MM.1S (cell line): ENCODE data around the gene BCKDK.

Experiments used
- DNase-seq: peaks from one replicate; pipeline ENCODE4 v3.0.0-alpha.2; 2015
- H2AFZ ChIP-seq: fragments of 300-600 bp; sonication (generic); 2 replicates; pipeline ENCODE4 v1.6.0; 2016; ENCODE audit warnings: antibody characterized with exemption, low read length
- H3F3A ChIP-seq: fragments of 300-600 bp; sonication (generic); 2 replicates; pipeline ENCODE4 v1.6.1; 2016; ENCODE audit warnings: mild to moderate bottlenecking, antibody characterized with exemption, low read length, moderate library complexity, mixed read lengths; ENCODE audit not compliant: insufficient read depth
- H3K27ac ChIP-seq: fragments of 300-600 bp; sonication (generic); 2 replicates; pipeline ENCODE4 v1.5.1; 2016; ENCODE audit warnings: mild to moderate bottlenecking, low read length
- H3K27me3 ChIP-seq: fragments of 300-600 bp; sonication (generic); replicated peaks from 2 replicates; pipeline ENCODE4 v1.6.0; 2016; ENCODE audit warnings: low read length; ENCODE audit not compliant: insufficient read depth
- H3K36me3 ChIP-seq: fragments of 300-600 bp; sonication (generic); replicated peaks from 2 replicates; pipeline ENCODE4 v1.6.1; 2016; ENCODE audit warnings: mild to moderate bottlenecking, low read length, mixed read lengths; ENCODE audit not compliant: insufficient read depth
- H3K4me1 ChIP-seq: fragments of 300-600 bp; sonication (generic); 2 replicates; pipeline ENCODE4 v1.6.1; 2016; ENCODE audit warnings: low read length, mixed read lengths
- H3K4me2 ChIP-seq: fragments of 300-600 bp; sonication (generic); 2 replicates; pipeline ENCODE4 v1.6.0; 2016; ENCODE audit warnings: low read depth, low read length
- H3K4me3 ChIP-seq: fragments of 300-600 bp; sonication (generic); 2 replicates; pipeline ENCODE4 v1.5.1; 2016; ENCODE audit warnings: low read length, mixed read lengths
- H3K79me2 ChIP-seq: fragments of 300-600 bp; sonication (generic); 2 replicates; pipeline ENCODE4 v1.6.1; 2016; ENCODE audit warnings: mixed run types, low read length, mixed read lengths
- H3K9ac ChIP-seq: fragments of 300-600 bp; sonication (generic); 2 replicates; pipeline ENCODE4 v1.6.1; 2016; ENCODE audit warnings: low read length, mixed read lengths
- H3K9me2 ChIP-seq: fragments of 300-600 bp; sonication (generic); replicated peaks from 2 replicates; pipeline ENCODE4 v1.6.1; 2016; ENCODE audit warnings: mild to moderate bottlenecking, low read length, mixed read lengths; ENCODE audit not compliant: insufficient read depth
- H3K9me3 ChIP-seq: fragments of 300-600 bp; sonication (generic); replicated peaks from 2 replicates; pipeline ENCODE4 v1.6.1; 2016; ENCODE audit warnings: mild to moderate bottlenecking, low read length, mixed read lengths; ENCODE audit not compliant: insufficient read depth
- H4K20me1 ChIP-seq: fragments of 300-600 bp; sonication (generic); 2 replicates; pipeline ENCODE4 v1.6.1; 2016; ENCODE audit warnings: mild to moderate bottlenecking, low read length, moderate library complexity, mixed read lengths; ENCODE audit not compliant: insufficient read depth
- CTCF ChIP-seq: fragments of 300-600 bp; sonication (generic); IDR thresholded peaks from 2 replicates; pipeline ENCODE4 v1.5.1; 2016; ENCODE audit warnings: antibody characterized with exemption, low read length, mixed read lengths
- EZH2 ChIP-seq: fragments of 300-600 bp; sonication (generic); optimal IDR thresholded peaks from 2 replicates; pipeline ENCODE3; 2017; ENCODE audit warnings: low read depth, mild to moderate bottlenecking, antibody characterized with exemption, low read length, mixed read lengths
- EZH2phosphoT487 ChIP-seq: fragments of 300-600 bp; sonication (generic); IDR thresholded peaks from 2 replicates; pipeline ENCODE4 v1.6.1; 2018; ENCODE audit warnings: antibody characterized with exemption, low read length

Gene BCKDK

GRCh38 chr16:31073142-31073969, 34.8 kb upstream of the BCKDK start:
- DNase-seq: peak; percentile 84
- Histone ChIP-seq H3K27me3 (no peaks in the 10 kb centered on the region), H4K20me1 (no peaks in the 10 kb centered on the region), H3F3A (peaks cover 6% of the 10 kb centered on the region), H3K9ac (peak overlapping the region; percentile 70), H3K4me2 (peak overlapping the region; percentile 98), H3K4me3 (peak overlapping the region; percentile 96), H3K9me3 (no peaks in the 10 kb centered on the region), H3K36me3 (no peaks in the 10 kb centered on the region), H3K4me1 (peaks cover 9% of the 10 kb centered on the region; the same call in 1 of the 2 replicates), H3K79me2 (peaks cover 74% of the 10 kb centered on the region), H3K9me2 (no peaks in the 10 kb centered on the region), H3K27ac (peak overlapping the region; percentile 61; the same call in 1 of the 2 replicates), H2AFZ (peak overlapping the region; percentile 80)
- TF ChIP-seq EZH2phosphoT487 (no peak), EZH2 (no peak), CTCF (no peak)

- DNase-seq: peak; percentile 100
- Histone ChIP-seq H3K9me2 (no peaks in the 10 kb centered on the region), H3K9me3 (no peaks in the 10 kb centered on the region), H3K4me2 (peak within 1 kb of the TSS; percentile 98), H4K20me1 (no peaks in the 10 kb centered on the region), H3F3A (peaks cover 6% of the 10 kb centered on the region), H3K4me3 (peak within 1 kb of the TSS; percentile 96), H3K27ac (peak within 1 kb of the TSS; percentile 64), H3K4me1 (peaks cover 9% of the 10 kb centered on the region; the same call in 1 of the 2 replicates), H3K9ac (peak within 1 kb of the TSS; percentile 92), H3K27me3 (no peaks in the 10 kb centered on the region), H3K79me2 (peaks cover 75% of the 10 kb centered on the region), H3K36me3 (no peaks in the 10 kb centered on the region), H2AFZ (peak within 1 kb of the TSS; percentile 81)
- no peak for TF ChIP-seq EZH2
- TF ChIP-seq EZH2phosphoT487: no peak
- TF ChIP-seq CTCF: no peak
Observed at GRCh38 chr16:31073970-31074813, 34.0 kb upstream of the BCKDK start, which contains the start of the genes ZNF646 and ZNF668. ZNF646 (plus strand) TSS chr16:31074422; CDS start chr16:31076325, 1,903 bp downstream. ZNF668 (minus strand) TSS chr16:31074240; CDS start chr16:31064459, 9,781 bp downstream.

- peak overlapping the region; percentile 93 for H3K4me2 ChIP-seq
- no peaks in the 10 kb centered on the region for H4K20me1 ChIP-seq
- TF ChIP-seq EZH2phosphoT487 (no peak), CTCF (no peak), EZH2 (no peak)
- peak overlapping the region; percentile 92 for H3K9ac ChIP-seq
- H3K4me1 ChIP-seq: peaks cover 9% of the 10 kb centered on the region; the same call in 1 of the 2 replicates
- no peaks in the 10 kb centered on the region for H3K36me3 ChIP-seq
- H3K27me3 ChIP-seq: no peaks in the 10 kb centered on the region
- H3K9me2 ChIP-seq: no peaks in the 10 kb centered on the region
- no peaks in the 10 kb centered on the region for H3K9me3 ChIP-seq
- H3K4me3 ChIP-seq: peak overlapping the region; percentile 96
- H3K27ac ChIP-seq: peak overlapping the region; percentile 64; the same call in 1 of the 2 replicates
- peak overlapping the region; percentile 81 for H2AFZ ChIP-seq
- H3K79me2 ChIP-seq: peaks cover 79% of the 10 kb centered on the region
- DNase-seq: no peak
- H3F3A ChIP-seq: peaks cover 6% of the 10 kb centered on the region
Observed at GRCh38 chr16:31074814-31075183, 33.4 kb upstream of the BCKDK start.
